GM06990 (cell line): Measurements from ENCODE around the gene RPS6KA5.
A peak's percentile ranks its signal among the peaks of the same experiment; 100 is the strongest.
"Not testable (repeated sequence)": the region's sequence is repeated elsewhere in the genome, so short reads cannot be mapped to it uniquely, and the experiment has no call there.

Experiments
- DNase-seq: peaks from one replicate; pipeline ENCODE4 v3.0.0-alpha.2; 2011; ENCODE audit not compliant: insufficient read length; ENCODE audit errors: extremely low read depth
- H3K27me3 ChIP-seq: replicated peaks from 2 replicates; pipeline ENCODE4 v1.6.0; 2011; ENCODE audit warnings: low read length; ENCODE audit not compliant: control insufficient read depth, insufficient read depth
- H3K36me3 ChIP-seq: 2 replicates; pipeline ENCODE4 v1.5.1; 2011; ENCODE audit warnings: low read length; ENCODE audit not compliant: control insufficient read depth, insufficient read depth
- H3K4me3 ChIP-seq: replicated peaks from 2 replicates; pipeline ENCODE4 v1.5.1; 2011; ENCODE audit warnings: low read depth, mild to moderate bottlenecking, control low read depth, low read length
- TF ChIP-seq, protein P1 (sequence below): IDR thresholded peaks from 2 replicates; pipeline ENCODE4 v1.5.1; 2011; ENCODE audit warnings: low read length, control low read depth, mild to moderate bottlenecking, inconsistent platforms; ENCODE audit not compliant: insufficient read depth, poor library complexity, severe bottlenecking

The RPS6KA5 gene

DNA sequence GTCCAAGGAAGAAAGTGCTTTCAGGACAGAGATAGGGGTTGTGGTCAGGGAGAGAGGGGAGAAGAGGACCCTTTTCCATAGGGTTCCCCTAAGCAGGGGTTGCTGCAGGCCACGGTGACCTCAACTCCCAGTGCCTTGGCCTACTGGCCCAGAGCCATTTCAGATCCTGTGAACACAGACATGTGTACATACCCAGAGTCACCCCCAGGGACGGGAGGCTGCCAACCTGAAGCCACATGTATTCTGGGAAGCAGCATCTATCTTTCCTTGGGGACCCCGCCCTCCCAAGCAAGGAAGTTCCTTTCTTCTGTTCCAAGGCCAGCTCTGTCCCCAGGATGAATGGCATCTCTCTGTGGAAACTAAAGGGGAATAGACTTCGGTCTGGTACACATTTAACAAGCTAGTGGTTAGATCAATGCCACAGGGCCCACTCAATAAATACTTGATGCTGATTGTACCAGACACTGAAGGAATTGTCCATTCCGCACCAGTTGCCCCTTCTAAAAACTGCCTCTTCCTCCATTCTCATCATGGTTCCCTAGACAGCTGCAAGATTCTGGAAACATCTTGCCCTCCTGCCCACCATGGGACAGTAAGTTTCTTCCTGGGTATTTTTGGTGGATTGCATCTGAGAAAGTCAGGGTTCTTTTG, 28.3 kb upstream of the RPS6KA5 start:
- Histone ChIP-seq H3K36me3 (no peaks in the 10 kb centered on the region), H3K4me3 (no peak overlapping the region), H3K27me3 (no peaks in the 10 kb centered on the region)
- DNase-seq, result no peak
- TF ChIP-seq, protein P1, sequence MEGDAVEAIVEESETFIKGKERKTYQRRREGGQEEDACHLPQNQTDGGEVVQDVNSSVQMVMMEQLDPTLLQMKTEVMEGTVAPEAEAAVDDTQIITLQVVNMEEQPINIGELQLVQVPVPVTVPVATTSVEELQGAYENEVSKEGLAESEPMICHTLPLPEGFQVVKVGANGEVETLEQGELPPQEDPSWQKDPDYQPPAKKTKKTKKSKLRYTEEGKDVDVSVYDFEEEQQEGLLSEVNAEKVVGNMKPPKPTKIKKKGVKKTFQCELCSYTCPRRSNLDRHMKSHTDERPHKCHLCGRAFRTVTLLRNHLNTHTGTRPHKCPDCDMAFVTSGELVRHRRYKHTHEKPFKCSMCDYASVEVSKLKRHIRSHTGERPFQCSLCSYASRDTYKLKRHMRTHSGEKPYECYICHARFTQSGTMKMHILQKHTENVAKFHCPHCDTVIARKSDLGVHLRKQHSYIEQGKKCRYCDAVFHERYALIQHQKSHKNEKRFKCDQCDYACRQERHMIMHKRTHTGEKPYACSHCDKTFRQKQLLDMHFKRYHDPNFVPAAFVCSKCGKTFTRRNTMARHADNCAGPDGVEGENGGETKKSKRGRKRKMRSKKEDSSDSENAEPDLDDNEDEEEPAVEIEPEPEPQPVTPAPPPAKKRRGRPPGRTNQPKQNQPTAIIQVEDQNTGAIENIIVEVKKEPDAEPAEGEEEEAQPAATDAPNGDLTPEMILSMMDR, result no peak

DNA sequence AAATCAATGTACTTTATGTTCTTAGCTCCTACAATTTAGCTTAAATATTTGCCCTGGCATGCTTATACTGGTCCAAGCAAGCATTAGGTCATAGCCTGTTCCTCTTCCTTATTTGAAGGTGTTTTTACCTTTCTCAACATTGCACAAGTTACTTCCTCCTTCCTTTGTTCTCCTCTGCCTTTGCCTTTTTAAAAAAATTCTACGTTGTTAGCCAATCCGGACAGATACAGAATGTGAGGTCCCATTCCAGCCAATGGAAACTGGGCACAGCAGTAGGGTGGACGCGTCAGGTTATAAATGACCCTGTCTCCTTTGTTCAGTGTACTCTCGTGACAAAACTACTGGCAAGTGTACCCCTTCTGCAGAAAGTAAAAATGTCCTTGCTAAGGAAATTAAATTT, 27.0 kb upstream of the RPS6KA5 start:
- H3K4me3 ChIP-seq, DNase-seq, H3K36me3 ChIP-seq, H3K27me3 ChIP-seq: not testable (repeated sequence)

DNA sequence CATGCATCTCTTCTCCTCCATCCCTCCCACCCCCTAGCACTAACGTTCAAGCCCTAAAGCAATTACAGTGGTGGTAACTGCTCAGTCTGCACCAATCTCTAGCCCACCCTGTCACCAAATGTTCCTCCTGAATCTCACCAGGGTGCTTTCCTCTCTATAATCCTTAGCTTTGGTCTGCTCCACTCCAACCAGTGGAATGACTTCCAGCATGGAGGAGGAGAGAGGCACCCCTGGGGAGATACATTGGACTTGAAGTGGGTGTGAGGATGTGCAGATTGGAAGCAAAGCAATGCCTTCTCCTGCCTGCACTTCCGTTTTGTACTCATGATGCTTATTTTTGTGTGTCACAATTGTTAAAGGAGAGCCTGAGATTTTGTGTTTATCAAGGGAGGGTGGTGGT, 24.1 kb upstream of the RPS6KA5 start:
- TF ChIP-seq, protein P1, result no peak

DNA sequence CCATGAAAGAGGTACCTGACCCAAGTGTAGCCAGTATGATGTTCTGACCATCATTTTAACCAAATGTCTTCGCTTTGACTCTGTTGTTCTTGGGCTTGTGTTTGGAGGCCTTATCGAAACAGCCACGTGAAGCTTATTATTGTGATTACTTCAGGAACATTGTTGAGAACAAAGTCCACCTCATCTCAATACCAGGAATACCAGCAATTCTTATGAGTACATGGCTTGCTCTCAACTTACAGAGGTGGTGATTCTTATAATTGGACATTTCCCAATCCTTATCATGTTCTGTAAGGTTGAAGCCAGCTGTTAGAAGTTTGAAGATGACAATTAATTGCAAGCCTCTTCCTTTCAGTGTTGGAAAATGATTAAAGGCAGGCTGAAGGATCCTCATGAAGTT, 21.8 kb upstream of the RPS6KA5 start:
- Histone ChIP-seq H3K36me3 (no peaks in the 10 kb centered on the region), H3K27me3 (no peaks in the 10 kb centered on the region), H3K4me3 (no peak overlapping the region)
- DNase-seq, result no peak
- TF ChIP-seq, protein P1, result no peak

More for the DNA sequence above, 24.1 kb upstream of the RPS6KA5 start:
- no peak for DNase-seq
- Histone ChIP-seq H3K36me3 (no peaks in the 10 kb centered on the region), H3K4me3 (no peak overlapping the region), H3K27me3 (no peaks in the 10 kb centered on the region)

DNA sequence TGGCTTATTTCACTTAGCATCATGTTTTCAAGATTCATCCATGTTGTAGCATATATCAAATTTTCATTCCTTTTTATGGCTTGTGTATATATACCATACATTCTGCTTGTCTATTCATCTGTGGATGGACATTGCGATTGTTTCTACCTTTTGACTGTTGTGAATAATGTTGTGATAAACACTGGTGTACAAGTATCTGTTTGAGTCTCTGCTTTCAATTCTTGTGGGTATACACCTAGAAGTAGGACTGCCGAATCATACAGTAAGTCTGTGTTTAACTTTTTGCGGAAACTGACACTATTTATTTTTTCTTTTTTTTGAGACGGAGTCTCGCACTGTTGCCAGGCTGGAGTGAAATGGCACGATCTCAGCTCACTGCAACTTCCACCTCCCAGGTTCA, 19.6 kb upstream of the RPS6KA5 start:
- Histone ChIP-seq H3K27me3 (no peaks in the 10 kb centered on the region), H3K36me3 (no peaks in the 10 kb centered on the region), H3K4me3 (no peak overlapping the region)
- no peak for DNase-seq
- TF ChIP-seq, protein P1, result no peak

DNA sequence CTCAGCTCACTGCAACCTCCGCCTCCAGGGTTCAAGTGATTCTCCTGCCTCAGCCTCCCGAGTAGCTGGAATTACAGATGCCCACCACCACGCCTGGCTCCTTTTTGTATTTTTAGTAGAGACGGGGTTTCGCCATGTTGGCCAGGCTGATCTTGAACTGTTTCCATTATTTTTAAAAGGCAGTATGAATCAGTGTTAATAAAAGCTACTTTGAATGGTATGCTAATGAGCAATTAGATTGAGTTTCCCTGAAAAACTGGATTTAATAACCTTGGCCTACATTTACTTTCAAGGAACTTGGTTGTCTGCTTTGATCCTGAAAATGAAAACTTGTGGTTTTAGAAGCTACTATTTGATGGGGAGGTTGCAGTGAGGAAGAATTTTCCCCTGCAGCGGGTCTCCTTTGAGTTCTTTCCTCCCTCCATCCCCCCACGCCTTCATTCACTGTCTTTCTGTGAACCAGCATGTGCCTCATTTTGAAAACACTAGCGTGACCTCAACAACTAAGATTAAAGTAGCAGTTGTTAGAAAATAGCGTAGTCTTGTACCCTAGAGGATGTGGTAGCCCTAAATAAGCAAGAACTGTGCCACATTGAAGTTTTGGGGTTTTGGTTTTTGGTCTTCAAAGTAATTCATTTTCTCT, 17.8 kb upstream of the RPS6KA5 start:
- H3K4me3 ChIP-seq, result no peak overlapping the region

More for the DNA sequence above, 17.8 kb upstream of the RPS6KA5 start:
- Histone ChIP-seq H3K27me3 (no peaks in the 10 kb centered on the region), H3K36me3 (no peaks in the 10 kb centered on the region)
- DNase-seq, result peak; percentile 27
- TF ChIP-seq, protein P1, result no peak
